ENCODE results near the gene MARCOL.
"Not testable (repeated sequence)": the region's sequence is repeated elsewhere in the genome, so short reads cannot be mapped to it uniquely, and the experiment has no call there.

MARCOL gene

DNA sequence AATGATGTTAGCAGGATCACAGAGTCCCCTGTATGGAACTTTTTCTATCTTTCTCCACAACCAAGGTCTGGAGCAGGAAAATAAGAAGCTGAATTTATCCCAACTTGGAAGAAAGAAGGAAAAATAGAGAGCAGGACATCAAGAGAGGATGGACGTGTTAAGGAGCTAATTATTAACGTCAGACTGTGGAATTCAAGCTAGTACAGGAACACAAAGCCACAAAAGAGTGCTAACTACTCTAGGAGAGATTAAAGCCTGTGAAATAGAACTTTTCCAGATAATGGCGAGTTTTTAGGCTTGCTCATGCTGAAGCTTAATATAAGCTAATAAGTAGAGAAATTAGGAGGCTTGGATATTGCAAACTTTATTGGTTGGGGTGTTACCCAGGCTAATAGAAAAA, 29.6 kb downstream of the MARCOL start:
- no peak for DNase-seq (ENCODE audit: low read depth)

DNA sequence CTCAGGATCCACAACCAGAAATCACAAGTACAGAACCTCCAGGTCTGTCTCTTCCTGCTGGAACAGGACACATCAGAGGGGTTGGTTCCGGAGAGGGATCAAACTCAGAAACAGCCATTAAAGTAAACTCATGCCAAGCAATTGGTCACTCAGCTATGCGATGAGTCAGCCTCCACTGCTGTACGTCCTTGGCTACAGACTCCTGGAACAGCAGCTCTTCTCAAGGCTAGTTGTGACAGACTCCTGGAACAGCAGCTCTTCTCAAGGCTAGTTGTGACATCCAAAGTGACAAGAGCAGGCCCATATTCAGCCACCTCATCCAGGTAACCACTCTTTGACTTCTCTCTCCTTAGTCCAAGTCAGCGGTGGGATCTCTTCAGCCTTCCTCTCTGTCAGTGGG, 30.2 kb downstream of the MARCOL start, which contains the start of gene SPINK13:
Gene SPINK13 (plus strand): TSS at position 229 of the 400 bp plus-strand sequence. CDS start 1,279 bp downstream, outside the sequence.
- DNase-seq (ENCODE audit: low read depth) = peak; percentile 75

DNA sequence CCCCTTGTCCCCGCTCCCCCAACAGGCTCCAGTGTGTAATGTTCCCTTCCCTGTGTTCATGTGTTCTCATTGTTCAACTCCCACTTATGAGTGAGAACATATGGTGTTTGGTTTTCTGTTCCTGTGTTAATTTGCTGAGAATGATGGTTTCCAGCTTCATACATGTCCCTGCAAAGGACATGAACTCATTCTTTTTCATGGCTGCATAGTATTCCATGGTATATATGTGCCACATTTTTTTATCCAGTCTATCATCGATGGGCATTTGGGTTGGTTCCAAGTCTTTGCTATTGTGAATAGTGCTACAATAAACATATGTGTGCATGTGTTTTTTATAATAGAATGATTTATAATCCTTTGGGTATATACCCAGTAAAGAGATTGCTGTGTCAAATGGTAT, 36.8 kb downstream of the MARCOL start:
- not testable (repeated sequence) for DNase-seq (ENCODE audit: low read depth)

DNA sequence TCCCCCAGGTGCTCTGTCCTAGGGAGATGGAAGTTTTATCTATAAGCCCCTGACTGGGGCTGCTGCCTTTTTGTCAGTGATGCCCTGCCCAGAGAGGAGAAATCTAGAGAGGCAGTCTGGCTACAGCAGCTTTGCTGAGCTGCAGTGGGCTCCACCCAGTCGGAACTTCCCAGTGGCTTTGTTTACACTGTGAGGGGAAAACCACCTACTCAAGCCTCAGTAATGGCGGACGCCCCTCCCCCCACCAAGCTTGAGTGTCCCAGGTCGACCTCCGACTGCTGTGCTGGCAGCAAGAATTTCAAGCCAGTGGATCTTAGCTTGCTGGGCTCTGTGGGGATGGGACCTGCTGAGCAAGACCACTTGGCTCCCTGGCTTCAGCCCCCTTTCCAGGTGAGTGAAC, 42.6 kb downstream of the MARCOL start:
- not testable (repeated sequence) for DNase-seq (ENCODE audit: low read depth)

DNA sequence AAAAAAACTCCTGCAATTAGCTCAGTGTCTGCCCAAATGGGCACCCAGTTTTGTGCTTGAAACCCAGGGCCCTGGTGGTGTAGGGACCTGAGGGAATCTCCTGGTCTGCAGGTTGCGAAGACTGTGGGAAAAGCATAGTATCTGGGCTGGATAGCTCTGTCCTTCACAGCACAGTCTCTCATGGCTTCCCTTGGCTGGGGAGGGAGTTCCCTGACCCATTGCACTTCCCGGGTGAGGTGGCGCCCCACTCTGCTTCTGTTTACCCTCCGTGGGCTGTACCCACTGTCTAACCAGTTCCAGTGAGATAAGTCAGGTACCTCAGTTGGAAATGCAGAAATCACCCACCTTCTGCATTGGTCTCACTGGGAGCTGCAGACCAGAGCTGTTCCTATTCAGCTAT, 43.0 kb downstream of the MARCOL start:
- not testable (repeated sequence) for DNase-seq (ENCODE audit: low read depth)

DNA sequence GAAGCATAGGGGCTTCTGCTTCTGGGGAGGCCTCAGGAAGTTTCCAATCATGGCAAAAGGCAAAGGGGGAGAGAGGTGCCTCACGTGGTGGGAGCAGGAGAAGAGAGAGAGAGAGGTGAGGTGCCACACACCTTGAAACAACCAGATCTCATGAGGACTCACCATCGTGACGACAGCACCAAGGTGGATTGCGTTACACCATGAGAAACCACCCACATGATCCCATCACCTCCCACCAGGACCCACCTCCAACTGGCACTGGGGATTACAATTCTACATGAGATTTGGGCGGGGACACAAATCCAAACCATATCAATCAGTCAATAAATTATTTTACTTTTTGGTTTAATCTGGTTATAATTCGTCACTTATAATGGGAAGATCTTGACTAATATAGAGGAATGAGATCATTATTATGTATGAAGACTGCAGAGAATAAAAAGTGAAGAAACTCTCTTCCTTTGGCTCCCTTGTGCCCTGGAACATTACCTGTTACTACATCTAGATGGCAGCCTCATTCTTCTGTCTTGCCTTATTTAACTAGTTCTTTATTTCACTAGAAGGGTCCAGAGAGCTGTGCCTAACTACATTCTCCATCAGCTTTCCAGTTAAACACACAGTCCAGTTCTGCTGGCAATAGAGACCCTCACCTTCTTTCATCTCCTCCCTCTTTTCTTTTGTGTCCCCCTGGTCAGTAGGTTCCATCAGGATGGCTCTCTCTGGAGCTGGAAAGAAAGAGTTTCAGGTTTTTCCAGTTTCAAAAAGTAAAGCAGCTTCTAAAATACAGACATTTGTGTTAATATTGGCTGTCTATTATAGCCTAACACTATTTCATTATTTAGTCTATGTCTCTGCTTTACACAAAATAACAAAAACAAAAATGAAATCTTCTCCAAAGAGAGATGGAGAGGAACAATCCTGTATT, 52.2 kb downstream of the MARCOL start:
- peak; percentile 46 for DNase-seq (ENCODE audit: low read depth)

All from ELR (cell line).